Measurements from ENCODE around the gene PRKCD.

The PRKCD gene

DNA sequence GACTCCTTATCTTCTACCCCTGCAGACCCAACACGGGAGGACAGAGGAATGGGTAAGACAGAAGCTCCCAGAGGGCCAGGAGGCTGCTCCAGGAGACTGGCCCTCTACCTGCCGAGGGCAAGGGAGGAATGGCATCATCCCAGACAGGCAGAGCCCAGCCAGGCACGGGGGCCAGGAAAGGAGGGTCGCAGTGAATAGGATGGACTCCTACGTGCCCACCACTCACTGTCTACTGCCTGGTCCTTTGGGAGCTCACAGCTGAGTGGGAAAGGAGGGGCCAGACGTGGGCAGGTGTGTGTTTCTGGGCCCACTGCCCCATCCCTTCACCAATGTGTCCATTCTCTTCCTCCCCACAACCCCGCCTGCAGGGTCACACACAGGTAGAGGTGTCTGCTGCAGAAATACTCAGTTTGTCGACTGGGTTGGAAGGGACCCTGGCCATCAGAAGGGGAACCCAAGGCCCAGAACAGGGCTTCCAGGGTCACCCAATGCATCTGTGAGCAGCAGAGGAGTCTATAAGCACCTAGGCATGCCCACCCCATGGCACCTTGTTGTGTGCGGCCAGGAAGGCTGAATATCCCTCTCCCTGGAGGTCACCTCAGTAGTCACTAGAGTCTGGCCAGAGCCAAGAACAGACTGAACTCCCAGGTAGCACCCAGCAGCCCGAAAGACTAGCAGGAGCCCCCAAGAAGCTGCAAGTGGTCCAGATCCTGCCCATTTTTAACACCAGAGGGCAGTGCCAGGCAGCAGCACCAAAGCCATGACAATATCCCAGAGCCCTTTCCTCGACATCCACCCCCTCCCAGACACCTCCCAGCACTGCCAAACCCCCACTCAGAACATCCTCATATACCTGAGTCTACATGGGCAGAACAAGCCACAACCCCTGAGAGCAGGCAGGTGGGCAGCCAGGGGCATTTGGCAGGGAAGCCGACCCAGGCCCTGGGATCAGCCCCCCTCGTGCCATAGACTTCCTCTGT, 70.8 kb downstream of the PRKCD start:
- no peak overlapping the region for H3K4me3 ChIP-seq (ENCODE audit: low read depth in 1 of 2, low read length in 1 of 2)
- peaks cover 100% of the 10 kb centered on the region for H3K36me3 ChIP-seq
- TF ChIP-seq, protein P1, sequence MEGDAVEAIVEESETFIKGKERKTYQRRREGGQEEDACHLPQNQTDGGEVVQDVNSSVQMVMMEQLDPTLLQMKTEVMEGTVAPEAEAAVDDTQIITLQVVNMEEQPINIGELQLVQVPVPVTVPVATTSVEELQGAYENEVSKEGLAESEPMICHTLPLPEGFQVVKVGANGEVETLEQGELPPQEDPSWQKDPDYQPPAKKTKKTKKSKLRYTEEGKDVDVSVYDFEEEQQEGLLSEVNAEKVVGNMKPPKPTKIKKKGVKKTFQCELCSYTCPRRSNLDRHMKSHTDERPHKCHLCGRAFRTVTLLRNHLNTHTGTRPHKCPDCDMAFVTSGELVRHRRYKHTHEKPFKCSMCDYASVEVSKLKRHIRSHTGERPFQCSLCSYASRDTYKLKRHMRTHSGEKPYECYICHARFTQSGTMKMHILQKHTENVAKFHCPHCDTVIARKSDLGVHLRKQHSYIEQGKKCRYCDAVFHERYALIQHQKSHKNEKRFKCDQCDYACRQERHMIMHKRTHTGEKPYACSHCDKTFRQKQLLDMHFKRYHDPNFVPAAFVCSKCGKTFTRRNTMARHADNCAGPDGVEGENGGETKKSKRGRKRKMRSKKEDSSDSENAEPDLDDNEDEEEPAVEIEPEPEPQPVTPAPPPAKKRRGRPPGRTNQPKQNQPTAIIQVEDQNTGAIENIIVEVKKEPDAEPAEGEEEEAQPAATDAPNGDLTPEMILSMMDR (IDR thresholded peaks at IDR 0.05) = no peak
- H3K27me3 ChIP-seq = no peaks in the 10 kb centered on the region
- peaks cover 22 to 31% of the 10 kb centered on the region in 2 experiments for H3K4me1 ChIP-seq (ENCODE audit: control insufficient read depth in 1 of 2, insufficient read depth in 1 of 2, low read depth in 1 of 2, low read length in 1 of 2)
- peak overlapping the region; percentile 97 for H3K27ac ChIP-seq
- peaks cover 16% of the 10 kb centered on the region for H3K9me3 ChIP-seq

DNA sequence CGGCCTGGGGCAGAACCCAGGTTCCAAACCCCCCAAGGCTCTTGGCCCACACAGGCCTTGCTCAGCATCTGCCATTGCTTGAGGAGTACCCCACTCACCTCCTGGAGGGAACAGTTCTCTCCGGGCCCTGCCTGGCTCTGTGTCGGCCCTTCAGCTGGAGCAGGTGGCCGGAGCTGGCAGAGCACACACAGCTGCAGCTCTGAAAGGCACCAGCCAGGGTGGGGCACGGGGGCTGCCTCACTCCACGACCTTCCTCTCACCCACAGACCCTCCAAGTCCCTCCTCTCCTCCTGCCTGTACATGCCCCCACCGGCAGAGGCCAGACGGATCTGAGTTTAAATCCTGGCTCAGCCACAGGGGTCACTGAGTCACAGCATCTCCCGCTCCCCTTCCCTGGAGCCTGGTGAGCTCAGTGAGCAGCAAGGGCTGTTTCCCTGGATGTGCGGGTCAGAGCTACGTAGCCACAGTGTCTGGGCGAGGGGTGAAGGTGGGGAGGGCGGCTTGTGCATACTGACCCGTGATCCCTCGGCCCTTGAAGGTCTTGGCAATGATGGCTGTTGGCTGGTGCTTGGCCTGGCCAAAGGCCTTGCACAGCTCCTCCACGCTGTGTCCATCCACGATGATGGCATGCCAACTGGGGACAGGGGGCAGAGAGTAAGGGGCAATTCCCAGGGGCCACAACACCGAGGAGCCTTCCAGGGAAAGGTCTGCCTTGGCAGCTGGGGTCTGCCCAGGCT, 71.8 kb downstream of the PRKCD start:
- H3K4me3 ChIP-seq (ENCODE audit: low read depth in 1 of 2, low read length in 1 of 2) = no peak overlapping the region

DNA sequence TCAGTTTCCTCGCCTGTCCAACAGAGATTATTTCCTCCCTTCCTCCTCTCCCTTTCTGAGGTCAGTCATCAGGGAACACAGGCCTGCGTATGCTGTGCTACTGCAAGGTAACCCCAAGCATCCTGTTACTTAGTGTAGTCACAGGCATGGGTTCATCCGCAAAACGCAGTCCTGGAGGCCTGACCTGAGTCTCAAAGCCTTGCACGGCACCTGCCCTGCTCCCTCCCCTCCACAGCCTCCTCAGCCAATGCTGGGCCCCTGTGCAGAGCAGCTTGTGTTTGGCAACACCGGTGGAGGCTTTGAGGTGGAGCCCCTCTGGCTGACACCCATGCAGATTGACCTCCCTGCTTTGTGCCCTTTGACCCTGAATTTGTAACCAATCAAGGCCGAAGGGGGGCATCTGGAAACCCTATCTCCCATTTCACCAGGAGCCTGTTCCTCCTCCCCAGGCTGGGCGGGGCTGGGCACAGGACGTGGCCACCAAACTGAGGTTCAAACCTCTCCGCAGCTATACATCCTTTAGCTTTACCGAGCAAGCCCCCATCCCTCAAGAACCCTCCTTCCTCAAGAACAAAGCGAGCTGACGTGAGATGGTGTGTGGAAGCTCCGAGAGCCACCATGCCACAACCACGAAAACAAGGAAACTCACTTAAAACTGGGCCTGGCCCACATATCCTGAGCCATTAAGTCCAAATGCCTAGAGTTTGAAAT, 73.3 kb downstream of the PRKCD start:
- Histone ChIP-seq H3K4me1 (ENCODE audit: control insufficient read depth in 1 of 2, insufficient read depth in 1 of 2, low read depth in 1 of 2, low read length in 1 of 2) (peaks cover 24 to 34% of the 10 kb centered on the region in 2 experiments), H3K9me3 (peaks cover 2% of the 10 kb centered on the region), H3K4me3 (ENCODE audit: low read depth in 1 of 2, low read length in 1 of 2) (no peak overlapping the region), H3K27me3 (no peaks in the 10 kb centered on the region), H3K27ac (peak overlapping the region; percentile 97), H3K36me3 (peaks cover 100% of the 10 kb centered on the region)
- TF ChIP-seq, protein P1 (IDR thresholded peaks at IDR 0.05) = no peak

More for the DNA sequence above, 71.8 kb downstream of the PRKCD start:
- Histone ChIP-seq H3K27me3 (no peaks in the 10 kb centered on the region), H3K36me3 (peaks cover 100% of the 10 kb centered on the region), H3K4me1 (ENCODE audit: control insufficient read depth in 1 of 2, insufficient read depth in 1 of 2, low read depth in 1 of 2, low read length in 1 of 2) (peaks cover 24 to 34% of the 10 kb centered on the region in 2 experiments), H3K27ac (peak overlapping the region; percentile 97), H3K9me3 (peaks cover 16% of the 10 kb centered on the region)
- TF ChIP-seq, protein P1 (IDR thresholded peaks at IDR 0.05) = no peak

DNA sequence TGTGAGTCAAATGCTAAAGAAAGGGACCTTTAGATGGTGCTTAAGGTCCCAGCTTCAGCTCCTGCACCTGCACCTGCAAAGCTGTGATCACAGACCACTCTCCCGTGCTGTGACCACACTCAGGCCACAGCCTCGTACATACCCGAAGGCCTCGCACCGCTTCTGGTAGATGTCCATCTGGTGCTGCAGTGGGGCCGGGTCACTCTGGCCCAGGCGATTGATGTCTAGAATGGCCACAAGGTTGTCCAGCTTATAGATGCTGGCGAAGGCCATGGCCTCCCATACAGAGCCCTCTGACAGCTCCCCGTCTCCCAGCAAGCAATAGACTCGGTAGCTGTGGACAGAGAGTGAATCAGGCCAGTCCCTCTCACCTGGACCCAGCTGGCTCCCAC, 73.8 kb downstream of the PRKCD start:
- TF ChIP-seq, protein P1 (IDR thresholded peaks at IDR 0.05) = no peak
- Histone ChIP-seq H3K27me3 (no peaks in the 10 kb centered on the region), H3K27ac (peak overlapping the region; percentile 97), H3K4me3 (ENCODE audit: low read depth in 1 of 2, low read length in 1 of 2) (no peak overlapping the region), H3K9me3 (no peaks in the 10 kb centered on the region), H3K4me1 (ENCODE audit: control insufficient read depth in 1 of 2, insufficient read depth in 1 of 2, low read depth in 1 of 2, low read length in 1 of 2) (peaks cover 29 to 35% of the 10 kb centered on the region in 2 experiments), H3K36me3 (peaks cover 100% of the 10 kb centered on the region)

DNA sequence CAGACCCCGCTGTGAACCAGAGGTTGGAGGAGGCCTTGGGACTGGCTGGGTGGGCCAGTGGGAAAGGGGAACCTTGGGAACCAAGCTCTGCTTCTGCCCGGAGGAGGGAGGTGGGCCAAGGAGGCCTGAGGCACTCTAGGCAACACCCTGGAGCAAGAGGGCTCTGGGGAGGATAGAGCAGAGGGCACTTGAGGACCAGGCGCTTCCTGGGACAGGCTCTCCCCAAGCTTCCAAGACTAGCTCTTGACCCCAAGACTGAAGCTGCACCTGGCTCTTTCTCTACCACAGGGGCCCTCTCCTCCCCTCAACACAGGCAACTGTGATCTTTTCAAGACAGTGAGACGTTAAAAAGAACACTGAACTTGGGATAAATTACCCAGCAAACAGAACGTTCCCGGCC, 74.5 kb downstream of the PRKCD start:
- no peaks in the 10 kb centered on the region for H3K9me3 ChIP-seq
- no peaks in the 10 kb centered on the region for H3K27me3 ChIP-seq
- TF ChIP-seq, protein P1 (IDR thresholded peaks at IDR 0.05) = no peak
- peak overlapping the region; percentile 97 for H3K27ac ChIP-seq
- H3K4me3 ChIP-seq (ENCODE audit: low read depth in 1 of 2, low read length in 1 of 2) = no peak overlapping the region
- peaks cover 36 to 40% of the 10 kb centered on the region in 2 experiments for H3K4me1 ChIP-seq (ENCODE audit: control insufficient read depth in 1 of 2, insufficient read depth in 1 of 2, low read depth in 1 of 2, low read length in 1 of 2)
- peaks cover 100% of the 10 kb centered on the region for H3K36me3 ChIP-seq

Data from neutrophil (primary cell).